G401 (cell line): ENCODE data around the gene MAP3K19. TPM values are rescaled to one million over a fixed set of nuclear protein-coding genes. Genes with fewer than 3 reads are reported as not detected.
"Not testable (repeated sequence)": the region's sequence is repeated elsewhere in the genome, so short reads cannot be mapped to it uniquely, and the experiment has no call there.

Experiments used
- DNase-seq: peaks from one replicate; pipeline ENCODE4 v3.0.0-alpha.2; 2015; ENCODE audit warnings: low spot score
- in situ Hi-C: cut with HindIII; loops from 2 replicates; pipeline ENCODE4 v1.10.0; 2016; ENCODE audit warnings: low sequenced_read_pairs, mixed read lengths
- total RNA-seq: library from RNA; depleted of rRNA; stranded (reverse); fragments of >200 nt; shearing (Covaris generic); gene quantifications from 2 replicates; pipeline ENCODE4 v1.2.3, GENCODE V29; 2014

Gene MAP3K19
- total RNA-seq, 1 experiment from 2014 or later, result not detected

DNA sequence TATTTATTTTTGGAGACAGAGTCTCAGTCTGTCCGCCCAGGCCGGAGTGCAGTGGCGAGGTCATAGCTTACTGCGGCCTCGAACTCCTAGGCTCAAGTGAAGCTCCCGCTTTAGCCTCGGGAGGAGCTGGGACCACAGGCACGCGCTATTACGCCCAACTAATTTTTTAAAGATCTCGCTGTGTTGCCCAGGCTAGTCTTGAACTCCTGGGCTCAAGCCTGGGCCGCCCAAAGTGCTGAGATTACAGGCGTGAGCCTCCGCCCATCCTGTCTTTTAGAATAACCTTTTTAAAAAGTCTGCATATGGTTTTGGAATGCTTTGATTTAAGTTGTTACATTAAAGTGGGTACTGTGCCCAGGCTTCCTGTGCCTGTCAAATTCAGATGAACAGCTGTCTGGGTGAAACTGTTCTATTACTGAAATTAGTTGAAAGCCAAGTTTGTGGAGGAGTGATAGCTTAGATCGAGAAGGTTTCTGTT is 5.8 kb upstream of the MAP3K19 start:
- in situ Hi-C loops, result no loop called here
- DNase-seq, result no peak

DNA sequence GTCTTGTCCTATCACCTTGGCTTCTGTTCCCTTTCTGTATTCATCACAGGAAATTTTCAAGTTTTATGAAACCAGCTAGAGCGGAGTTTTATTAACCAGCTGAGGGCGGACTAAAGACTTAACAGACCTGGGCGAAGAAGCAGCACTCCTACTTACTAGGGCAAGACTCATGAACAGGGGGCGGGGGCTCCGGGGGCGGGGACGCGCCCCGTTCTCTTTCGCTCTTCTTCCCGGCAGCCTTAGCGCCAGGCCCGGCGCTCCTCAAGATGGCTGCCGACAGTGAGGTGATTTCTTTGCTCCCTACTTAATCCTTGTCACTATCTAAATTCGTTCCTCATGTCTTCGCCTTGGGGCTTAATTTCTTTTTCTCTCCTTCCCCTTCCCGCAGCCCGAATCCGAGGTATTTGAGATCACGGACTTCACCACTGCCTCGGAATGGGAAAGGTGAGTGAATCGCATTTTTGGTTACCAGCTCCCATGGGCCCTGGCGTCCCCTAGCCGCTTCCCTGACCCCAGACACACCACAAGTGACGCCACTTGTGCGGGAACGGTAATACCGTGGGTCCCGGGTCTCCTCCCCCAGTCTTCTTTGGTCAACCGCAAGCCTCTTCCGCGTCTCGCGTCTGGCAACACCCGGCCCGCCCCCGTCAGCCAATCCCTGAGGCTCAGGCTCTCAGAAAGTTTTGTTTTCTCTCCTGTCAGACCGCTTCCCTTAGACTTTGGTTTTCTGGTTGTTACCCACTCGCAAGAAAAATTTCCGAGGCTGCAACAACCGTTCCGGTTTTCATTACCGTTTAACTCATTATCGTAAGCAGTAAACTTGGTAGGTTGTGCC is 5.0 kb upstream of the MAP3K19 start, which contains the start of gene RAB3GAP1:
Gene RAB3GAP1, plus strand, starts transcription at position 251 of the 835 bp plus-strand sequence. Its CDS starts 16 bp downstream, at position 267.
- in situ Hi-C loops, result no loop called here
- peak; percentile 84 for DNase-seq

DNA sequence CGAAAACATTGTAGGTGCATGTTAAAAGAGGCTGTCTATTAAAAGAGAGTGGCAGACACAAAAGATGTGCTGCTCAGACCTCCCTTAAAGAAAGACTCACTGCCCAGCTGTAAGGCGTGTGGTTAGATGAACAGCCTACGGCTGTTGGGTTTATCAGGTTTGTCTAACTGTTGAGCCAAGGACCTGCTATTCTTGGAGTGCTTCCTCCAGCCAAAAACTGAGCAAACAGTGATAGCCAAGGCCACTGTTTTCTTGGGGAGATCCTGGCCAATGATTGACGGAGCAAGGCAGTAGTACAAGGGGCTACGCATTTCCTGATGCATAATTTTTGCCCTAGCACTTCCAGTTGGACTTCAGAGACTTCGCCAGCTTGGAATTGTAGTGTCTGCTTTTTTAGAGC is 3.4 kb upstream of the MAP3K19 start:
- DNase-seq, result no peak
- in situ Hi-C loops, result no loop called here

DNA sequence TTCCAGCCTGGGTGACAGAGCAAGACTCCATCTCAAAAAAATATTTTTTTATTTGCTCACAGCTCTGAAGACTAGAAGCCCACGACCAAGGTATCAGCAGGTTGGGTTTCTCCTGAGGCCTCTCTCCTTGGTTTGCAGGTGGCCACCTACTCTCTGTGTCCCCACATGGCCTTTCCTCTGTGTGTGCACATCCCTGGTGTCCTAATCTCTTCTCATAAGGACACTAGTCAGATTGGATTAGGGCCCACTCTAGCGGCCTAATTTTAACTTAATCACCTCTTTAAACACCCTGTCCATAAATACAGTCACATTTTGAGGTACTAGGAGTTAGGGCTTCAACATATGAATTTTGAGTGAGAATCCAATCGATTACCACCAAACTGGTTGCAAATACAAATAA is 2.9 kb upstream of the MAP3K19 start:
- in situ Hi-C loops, result no loop called here
- DNase-seq, result no peak

DNA sequence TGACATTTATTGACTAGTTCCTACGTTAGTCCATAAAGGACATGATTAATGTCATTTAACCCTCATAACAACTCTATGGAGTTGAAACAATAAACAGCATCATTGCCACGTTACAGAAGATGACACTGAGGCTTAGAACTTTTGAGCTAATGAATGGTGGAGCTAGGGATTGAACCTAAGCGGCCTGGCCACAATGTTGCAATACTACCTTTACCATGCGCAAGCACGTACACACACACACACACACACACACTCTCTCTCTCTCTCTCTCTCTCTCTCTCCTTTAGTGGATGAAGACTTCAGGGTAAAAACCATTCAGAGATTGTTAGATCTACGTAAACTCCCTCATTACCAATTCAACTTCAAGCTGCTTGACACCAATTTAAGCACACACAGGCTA is 875 bp upstream of the MAP3K19 start:
- in situ Hi-C loops, result no loop called here
- no peak for DNase-seq

DNA sequence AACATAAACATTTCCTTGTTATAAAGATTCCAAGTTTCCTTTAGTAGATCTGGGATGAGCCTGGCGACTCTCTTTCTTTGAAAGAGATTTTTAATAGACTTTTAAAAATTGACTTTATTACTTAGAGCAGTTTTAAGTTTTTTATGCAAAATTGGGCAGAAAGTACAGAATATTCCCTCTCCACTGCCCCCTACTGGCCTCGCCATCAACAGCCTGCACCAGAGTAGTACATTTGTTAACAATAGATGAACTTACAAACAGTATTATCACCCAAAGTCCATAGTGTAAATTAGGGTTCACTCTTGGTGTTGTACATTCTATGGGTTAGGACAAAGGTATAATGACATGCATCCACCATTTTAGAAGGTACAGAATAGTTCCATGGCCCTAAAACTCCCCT is 3.9 kb downstream of the MAP3K19 start:
- DNase-seq, result no peak
- in situ Hi-C loops, result no loop called here

DNA sequence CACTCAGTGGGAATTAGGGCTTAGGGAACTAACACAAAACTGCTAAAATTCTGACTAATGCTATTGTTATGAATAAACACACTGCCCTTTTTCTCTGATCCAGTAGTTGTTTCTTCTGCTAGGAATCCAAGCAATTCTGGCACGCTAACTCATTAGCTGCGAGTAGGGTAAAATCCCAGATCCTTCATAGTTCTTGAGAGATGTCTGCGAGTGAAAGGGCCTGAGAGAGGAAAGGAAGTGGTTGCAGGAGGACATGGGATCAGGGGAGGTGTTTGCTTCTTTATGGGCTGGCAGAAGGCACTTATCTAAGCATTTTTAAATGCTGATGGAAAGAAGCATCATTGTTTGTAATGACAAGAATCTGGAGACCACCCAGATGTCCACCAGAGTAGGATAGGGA is 9.4 kb downstream of the MAP3K19 start:
- DNase-seq, result no peak
- in situ Hi-C loops, result no loop called here

DNA sequence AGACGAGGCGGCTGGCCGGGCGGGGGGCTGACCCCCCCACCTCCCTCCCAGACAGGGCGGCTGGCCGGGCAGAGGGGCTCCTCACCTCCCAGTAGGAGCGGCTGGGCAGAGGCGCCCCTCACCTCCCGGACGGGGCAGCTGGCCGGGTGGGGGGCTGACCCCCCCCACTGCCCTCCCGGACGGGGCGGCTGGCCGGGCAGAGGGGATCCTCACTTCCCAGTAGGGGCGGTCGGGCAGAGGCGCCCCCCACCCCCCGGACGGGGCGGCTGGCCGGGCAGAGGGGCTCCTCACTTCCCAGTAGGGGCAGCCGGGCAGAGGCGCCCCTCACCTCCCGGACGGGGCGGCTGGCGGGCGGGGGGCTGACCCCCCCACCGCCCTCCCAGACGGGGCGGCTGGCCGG is 14.0 kb downstream of the MAP3K19 start:
- DNase-seq, in situ Hi-C loops: not testable (repeated sequence)

DNA sequence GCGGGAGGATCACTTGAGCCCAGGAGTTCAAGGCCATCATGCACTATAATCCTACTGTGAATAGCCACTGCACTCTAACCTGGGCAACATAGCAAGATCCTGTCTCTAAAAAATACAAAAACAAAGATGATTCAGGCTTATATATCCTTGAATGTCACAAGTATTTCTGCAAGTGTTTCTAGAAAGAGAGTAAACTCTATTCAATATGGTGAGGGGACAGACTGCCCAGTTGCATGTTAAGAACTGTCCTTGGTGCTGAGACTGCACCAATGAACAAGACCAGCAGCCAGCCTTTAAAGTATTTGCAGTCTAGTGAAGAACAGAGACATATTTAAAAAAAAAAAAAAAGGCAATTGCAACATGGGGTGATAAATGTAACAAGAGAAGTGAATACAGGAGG is 16.4 kb downstream of the MAP3K19 start:
- in situ Hi-C loops, result no loop called here
- no peak for DNase-seq

DNA sequence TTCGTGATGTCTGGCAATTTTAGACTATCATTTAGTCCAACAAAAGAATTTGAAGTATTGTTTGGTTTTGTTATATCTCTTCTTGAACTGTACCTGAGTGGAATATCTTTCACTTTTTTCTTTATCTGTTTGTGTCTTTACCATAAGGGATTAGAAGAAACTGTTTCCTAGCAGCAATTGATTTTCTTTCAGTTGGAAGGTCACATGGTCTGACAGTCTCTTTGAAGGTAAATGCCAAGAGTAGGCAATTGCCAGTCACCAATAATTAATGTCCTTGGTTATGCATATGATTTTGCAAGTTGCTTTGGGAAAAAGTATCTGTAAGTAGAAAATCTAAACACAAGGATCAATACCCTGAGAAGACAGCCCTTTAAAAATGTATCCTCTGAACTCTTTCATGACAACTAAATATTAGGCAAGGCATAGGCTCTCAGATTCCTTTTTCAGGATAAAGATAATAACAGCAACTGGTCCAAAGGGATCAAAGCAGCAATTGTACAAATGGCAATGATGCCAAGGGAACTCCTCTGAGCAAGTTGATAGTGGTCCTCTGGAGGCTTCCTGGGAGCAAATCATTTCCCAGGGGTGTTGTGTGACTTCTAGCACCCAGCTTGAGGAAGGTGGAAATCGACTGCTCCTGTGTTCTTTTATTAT is 17.6 kb downstream of the MAP3K19 start:
- no peak for DNase-seq
- in situ Hi-C loops, result no loop called here

DNA sequence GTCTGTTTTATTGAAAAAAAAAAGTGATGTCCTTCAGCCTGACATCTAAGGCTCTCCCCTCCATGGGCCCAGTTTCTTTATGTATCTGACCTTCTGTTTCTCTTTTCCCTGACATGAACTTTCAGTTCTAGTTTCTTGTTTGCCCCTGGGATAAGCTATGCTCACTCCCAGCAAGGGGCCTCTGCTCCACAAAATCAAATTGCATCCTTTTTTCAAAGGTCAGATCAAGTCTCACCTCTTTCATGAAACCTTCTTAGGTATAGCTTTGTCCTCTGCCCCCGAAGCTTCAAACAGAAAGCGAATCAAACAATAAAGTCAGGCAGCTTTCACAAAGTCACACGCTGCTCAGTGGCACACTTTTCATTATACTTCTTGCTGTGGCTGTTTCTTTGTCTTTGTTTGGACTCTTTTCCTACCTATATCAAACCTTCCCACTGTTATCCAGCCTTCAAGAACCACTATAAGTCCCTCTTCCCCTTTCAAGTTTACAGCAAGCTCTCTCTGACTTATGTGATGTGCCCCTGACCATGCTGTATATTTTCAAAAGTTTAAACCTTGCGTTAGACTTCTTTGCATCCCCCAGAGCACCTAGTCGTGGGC is 23.3 kb downstream of the MAP3K19 start:
- in situ Hi-C loops, result no loop called here
- no peak for DNase-seq

DNA sequence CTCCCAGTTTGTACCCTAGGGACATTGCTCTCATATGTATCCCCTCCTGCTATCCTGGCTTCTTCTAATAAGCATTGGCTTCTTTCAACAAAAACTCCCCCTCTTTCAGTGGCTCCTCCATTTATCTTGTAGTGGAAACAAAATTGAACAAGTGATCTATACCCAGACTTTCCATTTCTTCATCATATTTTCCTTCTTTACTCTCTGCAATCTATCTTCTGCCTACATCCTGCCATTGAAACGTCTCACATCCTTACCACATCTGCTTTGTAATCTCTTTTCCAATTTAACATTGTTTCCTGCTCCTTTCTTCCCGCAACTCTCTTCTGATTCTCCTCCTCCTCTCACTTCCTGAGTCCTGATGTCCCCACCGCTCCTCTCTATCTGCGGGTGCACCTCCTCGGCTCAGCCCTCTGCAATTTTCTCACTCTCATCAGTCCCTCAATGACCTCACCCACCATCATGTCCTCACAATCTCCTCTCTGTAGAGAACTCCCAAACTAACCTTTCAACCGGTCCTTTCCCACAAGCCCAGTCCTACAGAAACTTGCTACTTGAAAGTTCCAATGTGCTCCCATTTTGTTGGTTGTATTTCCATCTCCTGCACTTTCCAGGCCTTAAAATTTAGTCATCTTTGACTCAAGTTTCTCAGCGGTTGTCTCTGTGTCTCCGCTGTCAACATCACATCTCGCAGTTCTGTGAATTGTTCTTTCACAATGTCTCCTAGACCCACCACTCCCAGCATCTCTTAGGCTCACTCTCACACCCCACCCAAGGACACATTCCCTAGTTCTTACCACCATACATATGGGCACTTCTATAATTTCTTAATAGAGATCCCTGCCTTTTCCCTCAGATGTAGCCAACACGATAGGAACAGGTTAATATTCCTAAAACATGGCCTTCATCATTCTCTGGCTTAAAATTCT is 24.0 kb downstream of the MAP3K19 start:
- in situ Hi-C loops, result no loop called here
- no peak for DNase-seq

DNA sequence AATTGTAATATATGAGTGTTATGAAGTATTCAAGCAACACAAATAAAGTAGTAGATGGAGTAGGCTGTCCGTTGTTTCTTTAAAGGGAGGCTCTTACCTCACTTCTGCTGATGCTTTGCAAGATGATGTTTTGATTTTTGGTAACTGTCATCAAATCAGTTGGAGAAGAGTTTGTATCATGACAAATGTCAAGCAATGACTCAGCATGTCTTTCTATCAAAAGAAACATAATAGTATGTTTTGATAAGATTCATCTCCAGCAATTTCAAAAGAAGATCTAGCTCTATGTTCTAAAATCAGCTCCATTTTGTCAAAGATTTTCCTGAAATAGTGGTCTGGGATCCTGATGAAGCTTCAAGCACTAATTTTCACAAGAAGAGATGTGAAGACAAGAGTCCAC is 25.6 kb downstream of the MAP3K19 start:
- in situ Hi-C loops, result no loop called here
- no peak for DNase-seq

DNA sequence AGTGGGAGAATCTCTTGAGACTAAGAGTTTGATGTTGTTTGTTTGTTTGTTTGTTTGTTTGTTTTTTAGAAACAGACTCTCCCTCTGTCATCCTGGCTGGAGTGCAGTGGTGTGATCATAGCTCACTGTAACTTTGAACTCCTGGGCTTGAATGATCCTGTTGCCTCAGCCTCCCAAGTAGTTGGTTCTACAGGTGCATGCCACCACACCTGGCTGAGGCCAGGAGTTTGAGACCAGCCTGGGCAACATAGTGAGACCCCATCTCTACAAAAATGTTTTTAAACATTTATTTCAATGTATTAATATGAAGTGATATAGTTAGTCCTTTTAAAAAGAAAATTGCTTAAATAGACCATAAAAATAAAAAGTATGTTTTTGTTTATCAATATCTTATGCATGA is 35.6 kb downstream of the MAP3K19 start:
- no peak for DNase-seq
- in situ Hi-C loops, result no loop called here

DNA sequence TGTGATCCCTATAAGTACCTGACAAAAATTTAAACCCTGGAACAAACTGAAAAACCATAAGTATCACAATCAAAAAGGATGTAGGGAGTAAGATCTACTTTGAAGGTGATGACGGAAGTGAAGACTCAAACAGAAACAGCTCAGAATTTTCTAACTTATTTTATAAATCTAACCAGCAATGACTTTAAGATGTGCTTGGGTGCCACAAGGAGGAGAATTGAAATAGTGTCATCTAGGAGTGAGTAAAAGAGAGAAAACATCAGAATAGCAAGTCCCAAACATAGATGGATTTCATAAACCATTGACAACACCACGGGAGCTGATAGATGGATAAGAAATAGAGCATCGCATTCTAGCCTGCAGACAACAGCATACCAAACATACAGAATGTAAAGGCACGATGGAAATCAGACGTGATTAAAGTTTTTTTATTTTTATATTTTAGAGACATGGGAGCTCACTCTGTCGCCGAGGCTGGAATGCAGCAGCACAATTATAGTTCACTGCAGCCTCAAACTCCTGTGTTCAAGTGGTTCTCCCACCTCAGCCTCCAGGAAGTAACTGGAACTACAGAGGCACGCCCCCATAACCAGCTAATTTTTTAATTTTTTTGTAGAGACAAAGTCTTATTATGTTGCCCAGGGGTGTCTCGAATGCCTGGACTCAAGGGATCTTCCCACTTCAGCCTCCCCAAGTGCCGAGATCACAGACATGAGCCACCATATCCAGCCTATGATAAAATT is 36.9 kb downstream of the MAP3K19 start:
- in situ Hi-C loops, result no loop called here
- DNase-seq, result no peak

DNA sequence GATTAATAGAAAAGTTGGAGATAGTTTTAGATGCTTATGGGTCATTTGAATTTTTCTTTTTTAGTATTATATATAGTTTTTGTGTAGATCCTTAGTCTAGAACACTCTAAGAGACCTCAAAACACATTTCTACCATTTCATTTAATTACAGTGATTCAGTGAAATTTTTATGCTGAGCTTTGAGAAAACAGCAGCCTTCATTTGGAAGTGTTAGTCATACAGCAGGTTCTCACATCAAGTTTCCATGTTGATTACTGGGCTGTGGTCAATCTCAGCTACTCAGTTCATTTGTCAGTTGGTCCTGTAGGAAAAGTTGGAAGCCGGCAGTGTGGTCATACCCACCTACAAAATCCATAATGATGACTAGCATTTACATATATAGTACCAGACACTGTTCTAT is 37.9 kb downstream of the MAP3K19 start:
- in situ Hi-C loops, result no loop called here
- DNase-seq, result no peak

DNA sequence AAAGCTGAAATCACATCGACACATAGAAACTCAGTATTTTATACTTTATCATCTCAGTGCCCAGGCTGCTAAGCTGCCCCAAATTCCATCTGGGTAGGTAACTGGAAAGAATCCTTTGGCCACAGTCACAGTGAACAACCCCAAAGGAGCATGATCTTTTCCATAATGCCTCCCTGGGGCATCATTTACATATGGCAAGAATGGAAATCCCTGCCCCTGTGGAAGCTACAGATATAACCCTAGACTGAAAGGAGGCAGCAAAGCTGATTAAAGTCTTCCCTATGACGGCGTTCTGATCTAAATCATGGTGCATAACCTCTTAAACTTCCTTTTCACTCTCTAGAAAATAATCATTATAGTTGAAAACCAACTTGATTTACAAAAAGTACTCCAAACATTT is 41.5 kb downstream of the MAP3K19 start:
- DNase-seq, result no peak
- in situ Hi-C loops, result no loop called here

DNA sequence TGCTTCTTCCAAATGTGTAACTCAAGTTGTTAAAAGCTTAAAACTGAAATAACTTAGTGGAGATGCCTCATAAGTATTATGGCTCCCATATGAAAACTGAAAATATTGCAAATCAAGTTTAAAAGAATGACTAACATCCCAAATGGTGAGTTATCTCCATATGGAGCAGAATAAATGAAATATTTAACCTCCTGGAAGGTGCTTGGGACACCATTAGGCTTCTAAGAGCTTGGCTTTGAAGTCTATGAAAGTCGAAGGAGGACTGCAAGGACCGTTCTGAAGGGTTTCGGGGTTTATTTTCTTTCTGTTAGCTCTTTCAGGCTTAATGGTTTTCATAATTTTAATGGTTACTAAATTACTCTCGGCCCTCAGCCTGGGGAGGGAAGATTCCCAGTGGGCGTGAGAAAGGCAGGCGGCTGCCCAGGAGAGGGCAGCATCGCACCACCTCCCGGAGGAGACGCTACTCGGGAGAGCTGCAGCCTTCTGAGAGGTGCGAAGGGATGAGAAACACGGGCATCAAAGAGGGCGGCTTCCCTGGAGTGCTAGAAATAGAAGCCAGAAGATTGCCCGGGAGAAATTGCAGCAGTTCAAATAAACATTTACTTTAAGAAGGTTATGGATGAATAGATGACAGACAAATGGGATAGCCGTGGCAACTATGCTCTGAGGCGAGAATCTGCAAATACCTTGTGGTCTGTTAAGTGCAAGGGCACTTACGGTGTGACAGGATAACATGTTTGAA is 43.1 kb downstream of the MAP3K19 start:
- in situ Hi-C loops, result no loop called here
- DNase-seq, result peak; percentile 78
